ENCODE measurements around the gene RNF207.

- TF ChIP-seq CTCF (IDR thresholded peaks at IDR 0.05; ENCODE audit: insufficient read depth, low read length, poor library complexity, severe bottlenecking) = no peak
- TF ChIP-seq EZH2phosphoT487 (conservative IDR thresholded peaks at IDR 0.05; ENCODE audit: low read length) = no peak
Observed at GRCh38 chr1:6258675-6259074, 52.8 kb downstream of the RNF207 start.

Data from SU-DHL-6 (cell line).